ENCODE measurements around the gene KCNT2. TPM values are rescaled to one million over a fixed set of nuclear protein-coding genes. Genes with fewer than 3 reads are reported as not detected.

KCNT2 gene
- total and polyA plus RNA-seq, 2 of the 8 experiments (the other 6 are each of a cell fraction or from before 2014, with no cell fraction given) = 2.3 to 10.2 TPM

DNA sequence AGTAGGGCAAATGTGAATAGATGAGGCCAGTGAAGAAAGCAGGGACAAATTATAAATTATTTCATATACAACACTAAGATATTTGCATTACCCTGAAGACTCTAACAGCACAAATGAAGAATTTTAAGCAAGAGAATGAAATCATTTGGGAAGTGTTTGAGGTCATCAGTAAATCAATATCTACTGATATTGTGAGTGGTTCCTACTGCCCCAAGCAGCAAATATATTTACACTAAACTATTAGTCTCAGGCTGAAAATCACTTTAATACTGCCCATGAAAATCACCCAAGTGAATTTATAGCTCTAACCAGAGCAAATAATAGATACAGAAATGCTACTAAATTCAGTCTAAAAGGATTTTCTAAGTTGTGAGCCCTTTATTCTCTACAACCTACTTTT is 163.6 kb downstream of the KCNT2 start (continued):
- TF ChIP-seq, protein P1, sequence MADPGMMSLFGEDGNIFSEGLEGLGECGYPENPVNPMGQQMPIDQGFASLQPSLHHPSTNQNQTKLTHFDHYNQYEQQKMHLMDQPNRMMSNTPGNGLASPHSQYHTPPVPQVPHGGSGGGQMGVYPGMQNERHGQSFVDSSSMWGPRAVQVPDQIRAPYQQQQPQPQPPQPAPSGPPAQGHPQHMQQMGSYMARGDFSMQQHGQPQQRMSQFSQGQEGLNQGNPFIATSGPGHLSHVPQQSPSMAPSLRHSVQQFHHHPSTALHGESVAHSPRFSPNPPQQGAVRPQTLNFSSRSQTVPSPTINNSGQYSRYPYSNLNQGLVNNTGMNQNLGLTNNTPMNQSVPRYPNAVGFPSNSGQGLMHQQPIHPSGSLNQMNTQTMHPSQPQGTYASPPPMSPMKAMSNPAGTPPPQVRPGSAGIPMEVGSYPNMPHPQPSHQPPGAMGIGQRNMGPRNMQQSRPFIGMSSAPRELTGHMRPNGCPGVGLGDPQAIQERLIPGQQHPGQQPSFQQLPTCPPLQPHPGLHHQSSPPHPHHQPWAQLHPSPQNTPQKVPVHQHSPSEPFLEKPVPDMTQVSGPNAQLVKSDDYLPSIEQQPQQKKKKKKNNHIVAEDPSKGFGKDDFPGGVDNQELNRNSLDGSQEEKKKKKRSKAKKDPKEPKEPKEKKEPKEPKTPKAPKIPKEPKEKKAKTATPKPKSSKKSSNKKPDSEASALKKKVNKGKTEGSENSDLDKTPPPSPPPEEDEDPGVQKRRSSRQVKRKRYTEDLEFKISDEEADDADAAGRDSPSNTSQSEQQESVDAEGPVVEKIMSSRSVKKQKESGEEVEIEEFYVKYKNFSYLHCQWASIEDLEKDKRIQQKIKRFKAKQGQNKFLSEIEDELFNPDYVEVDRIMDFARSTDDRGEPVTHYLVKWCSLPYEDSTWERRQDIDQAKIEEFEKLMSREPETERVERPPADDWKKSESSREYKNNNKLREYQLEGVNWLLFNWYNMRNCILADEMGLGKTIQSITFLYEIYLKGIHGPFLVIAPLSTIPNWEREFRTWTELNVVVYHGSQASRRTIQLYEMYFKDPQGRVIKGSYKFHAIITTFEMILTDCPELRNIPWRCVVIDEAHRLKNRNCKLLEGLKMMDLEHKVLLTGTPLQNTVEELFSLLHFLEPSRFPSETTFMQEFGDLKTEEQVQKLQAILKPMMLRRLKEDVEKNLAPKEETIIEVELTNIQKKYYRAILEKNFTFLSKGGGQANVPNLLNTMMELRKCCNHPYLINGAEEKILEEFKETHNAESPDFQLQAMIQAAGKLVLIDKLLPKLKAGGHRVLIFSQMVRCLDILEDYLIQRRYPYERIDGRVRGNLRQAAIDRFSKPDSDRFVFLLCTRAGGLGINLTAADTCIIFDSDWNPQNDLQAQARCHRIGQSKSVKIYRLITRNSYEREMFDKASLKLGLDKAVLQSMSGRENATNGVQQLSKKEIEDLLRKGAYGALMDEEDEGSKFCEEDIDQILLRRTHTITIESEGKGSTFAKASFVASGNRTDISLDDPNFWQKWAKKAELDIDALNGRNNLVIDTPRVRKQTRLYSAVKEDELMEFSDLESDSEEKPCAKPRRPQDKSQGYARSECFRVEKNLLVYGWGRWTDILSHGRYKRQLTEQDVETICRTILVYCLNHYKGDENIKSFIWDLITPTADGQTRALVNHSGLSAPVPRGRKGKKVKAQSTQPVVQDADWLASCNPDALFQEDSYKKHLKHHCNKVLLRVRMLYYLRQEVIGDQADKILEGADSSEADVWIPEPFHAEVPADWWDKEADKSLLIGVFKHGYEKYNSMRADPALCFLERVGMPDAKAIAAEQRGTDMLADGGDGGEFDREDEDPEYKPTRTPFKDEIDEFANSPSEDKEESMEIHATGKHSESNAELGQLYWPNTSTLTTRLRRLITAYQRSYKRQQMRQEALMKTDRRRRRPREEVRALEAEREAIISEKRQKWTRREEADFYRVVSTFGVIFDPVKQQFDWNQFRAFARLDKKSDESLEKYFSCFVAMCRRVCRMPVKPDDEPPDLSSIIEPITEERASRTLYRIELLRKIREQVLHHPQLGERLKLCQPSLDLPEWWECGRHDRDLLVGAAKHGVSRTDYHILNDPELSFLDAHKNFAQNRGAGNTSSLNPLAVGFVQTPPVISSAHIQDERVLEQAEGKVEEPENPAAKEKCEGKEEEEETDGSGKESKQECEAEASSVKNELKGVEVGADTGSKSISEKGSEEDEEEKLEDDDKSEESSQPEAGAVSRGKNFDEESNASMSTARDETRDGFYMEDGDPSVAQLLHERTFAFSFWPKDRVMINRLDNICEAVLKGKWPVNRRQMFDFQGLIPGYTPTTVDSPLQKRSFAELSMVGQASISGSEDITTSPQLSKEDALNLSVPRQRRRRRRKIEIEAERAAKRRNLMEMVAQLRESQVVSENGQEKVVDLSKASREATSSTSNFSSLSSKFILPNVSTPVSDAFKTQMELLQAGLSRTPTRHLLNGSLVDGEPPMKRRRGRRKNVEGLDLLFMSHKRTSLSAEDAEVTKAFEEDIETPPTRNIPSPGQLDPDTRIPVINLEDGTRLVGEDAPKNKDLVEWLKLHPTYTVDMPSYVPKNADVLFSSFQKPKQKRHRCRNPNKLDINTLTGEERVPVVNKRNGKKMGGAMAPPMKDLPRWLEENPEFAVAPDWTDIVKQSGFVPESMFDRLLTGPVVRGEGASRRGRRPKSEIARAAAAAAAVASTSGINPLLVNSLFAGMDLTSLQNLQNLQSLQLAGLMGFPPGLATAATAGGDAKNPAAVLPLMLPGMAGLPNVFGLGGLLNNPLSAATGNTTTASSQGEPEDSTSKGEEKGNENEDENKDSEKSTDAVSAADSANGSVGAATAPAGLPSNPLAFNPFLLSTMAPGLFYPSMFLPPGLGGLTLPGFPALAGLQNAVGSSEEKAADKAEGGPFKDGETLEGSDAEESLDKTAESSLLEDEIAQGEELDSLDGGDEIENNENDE (IDR thresholded peaks at IDR 0.05; ENCODE audit: insufficient replicate concordance, low read length) = no peak
- TF ChIP-seq ZNF274 (IDR thresholded peaks at IDR 0.05; ENCODE audit: borderline replicate concordance, extremely low read depth, low read length) (no peak), NRF1 (IDR thresholded peaks at IDR 0.05; ENCODE audit: low read depth, low read length) (no peak), CREB1 (IDR thresholded peaks at IDR 0.05) (no peak), RXRA (IDR thresholded peaks at IDR 0.05; ENCODE audit: insufficient read depth, low read depth, low read length) (no peak)

All from H1 (cell line).